GM23338 (cell line): ENCODE measurements around the gene KCNH4.
"Not testable (repeated sequence)": the region's sequence is repeated elsewhere in the genome, so short reads cannot be mapped to it uniquely, and the experiment has no call there.

Experiments used
- CTCF ChIP-seq, 2 experiments: fragments of 200-600 bp in 1 of 2; sonication (generic) in 1 of 2; conservative IDR thresholded peaks; 2 replicates each; pipeline versions ENCODE4 v1.5.1 to v1.6.1; 2016 to 2017; ENCODE audit warnings: antibody characterized with exemption in 2 of 2, low read depth in 2 of 2, mild to moderate bottlenecking in 2 of 2, moderate library complexity in 1 of 2
- EZH2 ChIP-seq: fragments of 200-600 bp; sonication (generic); IDR thresholded peaks from one replicate; pipeline ENCODE4 v1.8.0; 2017; ENCODE audit warnings: antibody characterized with exemption, mild to moderate bottlenecking, low read depth; ENCODE audit not compliant: unreplicated experiment
- POLR2AphosphoS5 ChIP-seq: IDR thresholded peaks from 2 replicates; pipeline ENCODE4 v1.6.1; 2016; ENCODE audit warnings: antibody characterized with exemption, low read depth
- REST ChIP-seq: IDR thresholded peaks from one replicate; pipeline ENCODE4 v1.6.1; 2018; ENCODE audit warnings: antibody characterized with exemption; ENCODE audit not compliant: unreplicated experiment
- STAT1 ChIP-seq: IDR thresholded peaks from one replicate; pipeline ENCODE4 v1.6.1; 2016; ENCODE audit warnings: antibody characterized with exemption; ENCODE audit not compliant: unreplicated experiment
- ZNF331 ChIP-seq: fragments of 250-450 bp; sonication (Bioruptor Pico); IDR thresholded peaks from 2 replicates; pipeline ENCODE4 v1.5.0; 2020; ENCODE audit warnings: low read depth, mild to moderate bottlenecking, moderate library complexity

GRCh38 chr17:42219280-42219679, 38.3 kb upstream of the KCNH4 start:
- not testable (repeated sequence) for TF ChIP-seq CTCF (conservative IDR thresholded peaks at IDR 0.05; ENCODE audit: low read depth in 2 of 2); POLR2AphosphoS5; EZH2; REST; STAT1; ZNF331 (CRISPR knock-in tag)
